IMR-90 (cell line): ENCODE measurements around the gene C4orf17. TPM values are rescaled to one million over a fixed set of nuclear protein-coding genes. Genes with fewer than 3 reads are reported as not detected.

ENCODE experiments used
- ATAC-seq: fragments of 200-7000 bp; cut with Tn5 transposase; 2 replicates; pipeline ENCODE4 v1.9.1; 2020; ENCODE audit warnings: low read depth, mild to moderate bottlenecking, moderate library complexity
- BruUV-seq: library from RNA; stranded (reverse); fragments of 400-500 nt; replicated peaks from 2 replicates; lab custom pipeline; 2021; lab: Mats Ljungman, UMichigan
- CTCF ChIA-PET: fragments of 300-600 bp; formaldehyde crosslinking; extraction: SDS; loops from one replicate; lab custom pipeline; 2021; ENCODE audit warnings: antibody characterized with exemption; lab: Yijun Ruan, JAX
- POLR2A ChIA-PET: fragments of 300-600 bp; sonication (Branson Sonifier 250); formaldehyde crosslinking; loops from one replicate; lab custom pipeline; 2022; ENCODE audit warnings: antibody characterized with exemption; ENCODE audit not compliant: unreplicated experiment; lab: Charles Lee
- DNase-seq: peaks from one replicate; pipeline ENCODE4 v3.0.0; 2013
- H2AFZ ChIP-seq: replicated peaks from 2 replicates; pipeline ENCODE3; 2013; ENCODE audit warnings: low read length, mild to moderate bottlenecking; ENCODE audit not compliant: poor library complexity
- H2AK5ac ChIP-seq: 2 replicates; pipeline ENCODE4 v1.6.1; 2013; ENCODE audit warnings: low read depth, low read length, inconsistent platforms
- H2AK9ac ChIP-seq: replicated peaks from 2 replicates; pipeline ENCODE3; 2013; ENCODE audit warnings: mild to moderate bottlenecking, low read depth, low read length, moderate library complexity; ENCODE audit not compliant: poor library complexity
- H2BK120ac ChIP-seq: 2 replicates; pipeline ENCODE4 v1.6.1; 2013; ENCODE audit warnings: low read depth, low read length, inconsistent platforms
- H2BK15ac ChIP-seq: 3 replicates; pipeline ENCODE4 v1.6.1; 2013; ENCODE audit warnings: low read depth, low read length, inconsistent platforms
- H2BK20ac ChIP-seq: 2 replicates; pipeline ENCODE4 v1.6.1; 2013; ENCODE audit warnings: low read depth, mild to moderate bottlenecking, inconsistent platforms, low read length, moderate library complexity
- H2BK5ac ChIP-seq: 2 replicates; pipeline ENCODE4 v1.6.1; 2013; ENCODE audit warnings: mild to moderate bottlenecking, low read depth, low read length, inconsistent platforms; ENCODE audit not compliant: poor library complexity, severe bottlenecking
- H3K14ac ChIP-seq: replicated peaks from 2 replicates; pipeline ENCODE4 v1.6.1; 2013; ENCODE audit warnings: low read depth, low read length, inconsistent platforms
- H3K18ac ChIP-seq: 2 replicates; pipeline ENCODE4 v1.6.1; 2013; ENCODE audit warnings: low read depth, low read length, control low read depth
- H3K23ac ChIP-seq: 2 replicates; pipeline ENCODE4 v1.6.1; 2013; ENCODE audit warnings: low read depth, low read length, inconsistent platforms
- H3K27ac ChIP-seq: 2 replicates; pipeline ENCODE4 v1.5.1; 2013; ENCODE audit warnings: mild to moderate bottlenecking, control low read depth, low read length; ENCODE audit not compliant: insufficient read depth
- H3K27me3 ChIP-seq: 2 replicates; pipeline ENCODE4 v1.6.1; 2013; ENCODE audit warnings: low read length; ENCODE audit not compliant: control insufficient read depth, insufficient read depth
- H3K36me3 ChIP-seq: 2 replicates; pipeline ENCODE4 v1.6.1; 2013; ENCODE audit warnings: low read length, mixed read lengths; ENCODE audit not compliant: control insufficient read depth, insufficient read depth
- H3K4ac ChIP-seq: 2 replicates; pipeline ENCODE4 v1.6.1; 2013; ENCODE audit warnings: low read depth, low read length, inconsistent platforms
- H3K4me1 ChIP-seq: 2 replicates; pipeline ENCODE4 v1.6.1; 2013; ENCODE audit warnings: low read length, mixed read lengths; ENCODE audit not compliant: control insufficient read depth, insufficient read depth
- H3K4me2 ChIP-seq: 2 replicates; pipeline ENCODE4 v1.6.1; 2013; ENCODE audit warnings: low read depth, mild to moderate bottlenecking, control low read depth, low read length, moderate library complexity
- H3K4me3 ChIP-seq: 2 replicates; pipeline ENCODE4 v1.5.1; 2013; ENCODE audit warnings: low read depth, mild to moderate bottlenecking, control low read depth, low read length, moderate library complexity; ENCODE audit not compliant: insufficient read depth
- H3K56ac ChIP-seq: 2 replicates; pipeline ENCODE4 v1.6.1; 2013; ENCODE audit warnings: low read length, inconsistent platforms; ENCODE audit not compliant: insufficient read depth; ENCODE audit errors: extremely low read depth
- H3K79me1 ChIP-seq, 2 experiments: 2 replicates each; pipeline ENCODE4 v1.6.1; 2013; ENCODE audit warnings: low read length in 2 of 2, inconsistent platforms in 1 of 2, low read depth in 1 of 2
- H3K9ac ChIP-seq: 2 replicates; pipeline ENCODE4 v1.6.1; 2013; ENCODE audit warnings: low read depth, low read length, control low read depth
- H3K9me1 ChIP-seq: 2 replicates; pipeline ENCODE4 v1.6.1; 2013; ENCODE audit warnings: low read length, inconsistent platforms; ENCODE audit not compliant: insufficient read depth
- H3K9me3 ChIP-seq: 2 replicates; pipeline ENCODE4 v1.6.1; 2013; ENCODE audit warnings: low read length; ENCODE audit not compliant: control insufficient read depth, insufficient read depth
- H4K20me1 ChIP-seq: 2 replicates; pipeline ENCODE4 v1.6.1; 2013; ENCODE audit warnings: low read length, inconsistent platforms; ENCODE audit not compliant: insufficient read depth
- H4K5ac ChIP-seq: 2 replicates; pipeline ENCODE4 v1.6.1; 2013; ENCODE audit warnings: mild to moderate bottlenecking, low read depth, low read length, control low read depth
- H4K8ac ChIP-seq, 2 experiments: 2 replicates each; pipeline ENCODE4 v1.6.1; 2013; ENCODE audit warnings: low read depth in 2 of 2, low read length in 2 of 2, control low read depth in 1 of 2, inconsistent platforms in 1 of 2
- H4K91ac ChIP-seq: 2 replicates; pipeline ENCODE4 v1.6.1; 2013; ENCODE audit warnings: low read depth, low read length, inconsistent platforms; ENCODE audit not compliant: insufficient read depth
- BHLHE40 ChIP-seq: fragments of 150-350 bp; IDR thresholded peaks from 2 replicates; pipeline ENCODE4 v1.6.1; 2016; ENCODE audit warnings: mild to moderate bottlenecking, low read depth, low read length
- CEBPB ChIP-seq: IDR thresholded peaks from 2 replicates; pipeline ENCODE4 v1.6.1; 2012; ENCODE audit warnings: low read depth, low read length, improper control_type of control experiment
- CHD1 ChIP-seq: IDR thresholded peaks from 2 replicates; pipeline ENCODE4 v1.6.1; 2012; ENCODE audit warnings: low read depth, low read length, improper control_type of control experiment
- FOS ChIP-seq: fragments of 150-350 bp; IDR thresholded peaks from 2 replicates; pipeline ENCODE4 v1.6.1; 2016; ENCODE audit warnings: low read depth, low read length
- MAFK ChIP-seq: IDR thresholded peaks from 2 replicates; pipeline ENCODE4 v1.6.1; 2012; ENCODE audit warnings: low read depth, low read length, improper control_type of control experiment
- MAZ ChIP-seq: IDR thresholded peaks from 2 replicates; pipeline ENCODE4 v1.6.1; 2012; ENCODE audit warnings: low read depth, mild to moderate bottlenecking, low read length, improper control_type of control experiment, moderate library complexity, borderline replicate concordance
- MXI1 ChIP-seq: IDR thresholded peaks from 2 replicates; pipeline ENCODE4 v1.6.1; 2012; ENCODE audit warnings: low read depth, mild to moderate bottlenecking, low read length, moderate library complexity, borderline replicate concordance
- NFE2L2 ChIP-seq: fragments of 150-350 bp; IDR thresholded peaks from 2 replicates; pipeline ENCODE4 v1.6.1; 2016; ENCODE audit warnings: low read depth, mild to moderate bottlenecking, low read length
- POLR2A ChIP-seq: IDR thresholded peaks from 2 replicates; pipeline ENCODE4 v1.6.1; 2012; ENCODE audit warnings: mild to moderate bottlenecking, low read depth, low read length
- RAD21 ChIP-seq: IDR thresholded peaks from 2 replicates; pipeline ENCODE4 v1.6.1; 2012; ENCODE audit warnings: low read length, improper control_type of control experiment
- RCOR1 ChIP-seq: IDR thresholded peaks from 2 replicates; pipeline ENCODE4 v1.6.1; 2012; ENCODE audit warnings: mild to moderate bottlenecking, low read length, improper control_type of control experiment; ENCODE audit not compliant: insufficient replicate concordance
- RFX5 ChIP-seq: IDR thresholded peaks from 2 replicates; pipeline ENCODE4 v1.8.0; 2012; ENCODE audit warnings: low read depth, mild to moderate bottlenecking, low read length, moderate library complexity
- SMC3 ChIP-seq: fragments of 150-350 bp; IDR thresholded peaks from 2 replicates; pipeline ENCODE4 v1.6.1; 2016; ENCODE audit warnings: low read depth, mild to moderate bottlenecking, antibody characterized with exemption, low read length, moderate library complexity
- WGBS, 2 experiments: methylation state at CpG; one replicate each; pipeline versions ENCODE4 v1.1.5 to v1.1.7; 2013; ENCODE audit warnings: missing lambda C conversion rate in 2 of 2; ENCODE audit not compliant: insufficient read length in 1 of 2; ENCODE audit errors: extremely low coverage in 2 of 2; 5-methylcytosine and 5-hydroxymethylcytosine counted together
- dilution Hi-C: fragments of 300-500 bp; cut with HindIII; formaldehyde crosslinking; loops from one replicate; pipeline ENCODE4 v1.14.3; 2018; ENCODE audit warnings: low sequenced_read_pairs; ENCODE audit not compliant: unreplicated experiment
- in situ Hi-C: fragments of 300-500 bp; cut with MboI; formaldehyde crosslinking; loops from 3 replicates; pipeline ENCODE4 v1.14.3; 2019; ENCODE audit warnings: low sequenced_read_pairs, inconsistent platforms, mixed read lengths
- intact Hi-C: fragments of 100-400 bp; cut with micrococcal nuclease; formaldehyde crosslinking; loops from 2 replicates; pipeline ENCODE4 v1.10.0; 2022
- polyA plus RNA-seq, 3 experiments: library from polyadenylated mRNA; depleted of rRNA; stranded (reverse); fragments of >200 nt; gene quantifications; 2 replicates each; pipeline ENCODE4 v1.2.3, GENCODE V29; 2012; ENCODE audit warnings: low replicate concordance in 1 of 3
- total RNA-seq: library from RNA; depleted of rRNA; stranded (reverse); fragments of >200 nt; gene quantifications from 2 replicates; pipeline ENCODE4 v1.2.3, GENCODE V29; 2012
- TF ChIP-seq, protein P1 (sequence below): fragments of 150-350 bp; IDR thresholded peaks from 2 replicates; pipeline ENCODE4 v1.6.1; 2017; ENCODE audit warnings: mild to moderate bottlenecking, antibody characterized with exemption, low read length, low read depth
- TF ChIP-seq, protein P2 (sequence below): fragments of 150-350 bp; IDR thresholded peaks from 2 replicates; pipeline ENCODE4 v1.6.1; 2016; ENCODE audit warnings: low read depth, mild to moderate bottlenecking, low read length, moderate library complexity, borderline replicate concordance
- TF ChIP-seq, protein P3 (sequence below): conservative IDR thresholded peaks from 2 replicates; pipeline ENCODE4 v1.5.1; 2012; ENCODE audit warnings: mild to moderate bottlenecking, low read depth, low read length, improper control_type of control experiment

C4orf17 gene
- total and polyA plus RNA-seq, 2 of the 4 experiments (the other 2 are of a cell fraction) = not detected

DNA sequence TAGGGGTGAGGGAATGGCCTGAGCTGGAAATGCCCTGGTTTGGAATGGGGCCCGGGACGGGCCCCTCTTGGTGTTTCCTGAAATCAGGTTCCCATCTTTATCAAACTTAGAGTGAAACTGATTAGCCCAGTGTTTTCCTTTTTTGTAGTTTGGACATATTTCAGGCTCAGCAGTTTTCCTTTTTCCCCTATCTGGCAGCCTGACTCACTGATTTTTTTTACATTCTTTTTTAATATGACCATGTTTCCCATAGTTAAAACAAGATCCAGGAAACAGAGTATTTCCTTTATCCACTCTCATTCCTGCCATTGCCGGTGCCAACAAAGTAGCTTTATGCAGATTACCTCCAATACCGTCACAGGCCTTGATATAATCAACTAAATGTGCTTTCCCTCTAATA, 20.5 kb upstream of the C4orf17 start:
- ChIA-PET CTCF (no interaction called here), POLR2A (no interaction called here)
- Histone ChIP-seq H3K36me3 (no peaks in the 10 kb centered on the region), H2BK120ac (no peak overlapping the region), H3K9me3 (peaks cover 4% of the 10 kb centered on the region; the same call in 1 of the 2 replicates), H3K4me1 (no peaks in the 10 kb centered on the region), H3K56ac (no peak overlapping the region), H3K14ac (no peak overlapping the region), H3K4ac (no peak overlapping the region), H2BK5ac (no peak overlapping the region), H2AK9ac (no peak overlapping the region), H3K79me1 (no peaks in the 10 kb centered on the region), H4K20me1 (no peaks in the 10 kb centered on the region), H3K9me1 (no peaks in the 10 kb centered on the region), H4K8ac (no peak overlapping the region), H4K5ac (no peak overlapping the region), H3K4me3 (no peak overlapping the region), H3K27ac (no peak overlapping the region), H3K23ac (no peak overlapping the region), H2AFZ (no peak overlapping the region), H2BK20ac (no peak overlapping the region), H3K27me3 (no peaks in the 10 kb centered on the region), H2BK15ac (no peak overlapping the region), H3K9ac (no peak overlapping the region), H4K91ac (no peak overlapping the region), H3K18ac (no peak overlapping the region), H2AK5ac (no peak overlapping the region), H3K4me2 (no peak overlapping the region)
- ATAC-seq = no peak
- BruUV-seq = no TSS peak
- in situ Hi-C loops (no loop called here), intact Hi-C loops (no loop called here), dilution Hi-C loops (no loop called here)
- DNase-seq = no peak
- WGBS, 2 experiments = no CpG with 5 or more reads among the region's 4 CpGs
- no peak for TF ChIP-seq MXI1
- no peak for TF ChIP-seq MAZ
- no peak for TF ChIP-seq POLR2A
- TF ChIP-seq, protein P1, sequence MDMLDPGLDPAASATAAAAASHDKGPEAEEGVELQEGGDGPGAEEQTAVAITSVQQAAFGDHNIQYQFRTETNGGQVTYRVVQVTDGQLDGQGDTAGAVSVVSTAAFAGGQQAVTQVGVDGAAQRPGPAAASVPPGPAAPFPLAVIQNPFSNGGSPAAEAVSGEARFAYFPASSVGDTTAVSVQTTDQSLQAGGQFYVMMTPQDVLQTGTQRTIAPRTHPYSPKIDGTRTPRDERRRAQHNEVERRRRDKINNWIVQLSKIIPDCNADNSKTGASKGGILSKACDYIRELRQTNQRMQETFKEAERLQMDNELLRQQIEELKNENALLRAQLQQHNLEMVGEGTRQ = no peak
- TF ChIP-seq RFX5 = no peak
- TF ChIP-seq, protein P2, sequence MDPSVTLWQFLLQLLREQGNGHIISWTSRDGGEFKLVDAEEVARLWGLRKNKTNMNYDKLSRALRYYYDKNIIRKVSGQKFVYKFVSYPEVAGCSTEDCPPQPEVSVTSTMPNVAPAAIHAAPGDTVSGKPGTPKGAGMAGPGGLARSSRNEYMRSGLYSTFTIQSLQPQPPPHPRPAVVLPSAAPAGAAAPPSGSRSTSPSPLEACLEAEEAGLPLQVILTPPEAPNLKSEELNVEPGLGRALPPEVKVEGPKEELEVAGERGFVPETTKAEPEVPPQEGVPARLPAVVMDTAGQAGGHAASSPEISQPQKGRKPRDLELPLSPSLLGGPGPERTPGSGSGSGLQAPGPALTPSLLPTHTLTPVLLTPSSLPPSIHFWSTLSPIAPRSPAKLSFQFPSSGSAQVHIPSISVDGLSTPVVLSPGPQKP = no peak
- no peak for TF ChIP-seq CHD1
- TF ChIP-seq CEBPB = no peak
- TF ChIP-seq RAD21 = no peak
- no peak for TF ChIP-seq FOS
- no peak for TF ChIP-seq NFE2L2
- no peak for TF ChIP-seq MAFK
- TF ChIP-seq RCOR1 = no peak
- TF ChIP-seq, protein P3, sequence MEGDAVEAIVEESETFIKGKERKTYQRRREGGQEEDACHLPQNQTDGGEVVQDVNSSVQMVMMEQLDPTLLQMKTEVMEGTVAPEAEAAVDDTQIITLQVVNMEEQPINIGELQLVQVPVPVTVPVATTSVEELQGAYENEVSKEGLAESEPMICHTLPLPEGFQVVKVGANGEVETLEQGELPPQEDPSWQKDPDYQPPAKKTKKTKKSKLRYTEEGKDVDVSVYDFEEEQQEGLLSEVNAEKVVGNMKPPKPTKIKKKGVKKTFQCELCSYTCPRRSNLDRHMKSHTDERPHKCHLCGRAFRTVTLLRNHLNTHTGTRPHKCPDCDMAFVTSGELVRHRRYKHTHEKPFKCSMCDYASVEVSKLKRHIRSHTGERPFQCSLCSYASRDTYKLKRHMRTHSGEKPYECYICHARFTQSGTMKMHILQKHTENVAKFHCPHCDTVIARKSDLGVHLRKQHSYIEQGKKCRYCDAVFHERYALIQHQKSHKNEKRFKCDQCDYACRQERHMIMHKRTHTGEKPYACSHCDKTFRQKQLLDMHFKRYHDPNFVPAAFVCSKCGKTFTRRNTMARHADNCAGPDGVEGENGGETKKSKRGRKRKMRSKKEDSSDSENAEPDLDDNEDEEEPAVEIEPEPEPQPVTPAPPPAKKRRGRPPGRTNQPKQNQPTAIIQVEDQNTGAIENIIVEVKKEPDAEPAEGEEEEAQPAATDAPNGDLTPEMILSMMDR = no peak
- no peak for TF ChIP-seq SMC3
- TF ChIP-seq BHLHE40 = no peak
